ENCODE measurements around the gene LYPD3. TPM values are rescaled to one million over a fixed set of nuclear protein-coding genes. Genes with fewer than 3 reads are reported as not detected.
"Not testable (repeated sequence)": the region's sequence is repeated elsewhere in the genome, so short reads cannot be mapped to it uniquely, and the experiment has no call there.

The LYPD3 gene
- total RNA-seq (2014; rRNA removed; shearing (Covaris generic)) = 0.43 TPM in 1 of 2 replicates, not detected in the other

DNA sequence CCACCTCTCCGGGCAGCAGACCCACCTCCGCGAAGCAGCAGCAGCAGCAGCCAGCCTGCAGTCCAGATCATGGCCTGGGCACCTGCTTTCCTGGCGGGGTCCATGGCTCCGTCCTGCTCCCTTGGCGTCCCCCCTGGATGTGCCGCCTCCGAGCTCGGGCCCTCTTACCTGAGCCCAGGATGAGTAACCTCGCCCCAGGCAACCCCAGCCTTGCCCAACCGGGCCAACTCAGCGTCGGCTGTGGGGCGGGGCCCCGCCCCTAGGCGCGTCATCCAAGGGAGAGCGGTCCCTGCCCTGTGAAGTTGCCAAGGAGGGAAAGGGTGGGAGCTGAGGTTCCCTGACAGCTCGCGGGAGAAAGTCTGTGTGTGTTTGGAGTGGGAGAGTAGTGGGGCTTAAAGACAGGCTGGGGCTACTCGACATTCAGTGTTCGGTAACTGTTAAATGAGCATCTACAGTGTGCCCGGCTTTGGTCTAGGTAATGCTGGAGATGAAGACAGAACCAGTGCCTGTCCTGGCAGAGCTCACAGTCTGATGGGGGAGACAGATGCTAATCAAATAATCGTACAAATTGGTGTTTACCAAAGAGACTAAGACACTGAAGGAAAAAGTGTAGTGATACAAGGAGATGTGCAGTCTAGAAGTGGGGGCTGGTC is at the start of gene LYPD3:
TSS of gene LYPD3 (minus strand) at position 141 of the 653 bp plus-strand sequence. CDS start at position 104, 37 bp downstream.
- no peak for DNase-seq (ENCODE audit: low spot score)

GRCh38 chr19:43512399-43512798 is 47.0 kb upstream of the LYPD3 start:
- not testable (repeated sequence) for DNase-seq (ENCODE audit: low spot score)

DNA sequence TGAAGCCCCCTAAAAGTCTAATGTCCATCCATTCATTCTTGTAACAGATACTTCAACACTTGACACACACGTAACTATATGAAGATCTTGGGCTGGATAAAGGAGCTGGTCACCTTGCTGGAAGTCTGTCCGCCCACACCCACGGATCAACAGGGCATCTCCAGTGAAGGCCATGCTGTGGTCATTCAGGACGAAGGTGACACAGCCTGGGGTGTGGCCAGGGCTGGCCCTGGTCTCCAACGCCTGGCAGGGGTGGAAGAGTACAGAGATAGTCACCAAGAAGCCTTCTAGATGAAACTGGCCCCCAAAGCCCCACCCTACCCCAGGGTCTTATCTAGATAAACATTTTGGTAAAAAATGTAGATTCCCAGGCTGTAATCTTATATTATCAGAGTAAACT is 45.9 kb upstream of the LYPD3 start:
- DNase-seq (ENCODE audit: low spot score) = no peak

DNA sequence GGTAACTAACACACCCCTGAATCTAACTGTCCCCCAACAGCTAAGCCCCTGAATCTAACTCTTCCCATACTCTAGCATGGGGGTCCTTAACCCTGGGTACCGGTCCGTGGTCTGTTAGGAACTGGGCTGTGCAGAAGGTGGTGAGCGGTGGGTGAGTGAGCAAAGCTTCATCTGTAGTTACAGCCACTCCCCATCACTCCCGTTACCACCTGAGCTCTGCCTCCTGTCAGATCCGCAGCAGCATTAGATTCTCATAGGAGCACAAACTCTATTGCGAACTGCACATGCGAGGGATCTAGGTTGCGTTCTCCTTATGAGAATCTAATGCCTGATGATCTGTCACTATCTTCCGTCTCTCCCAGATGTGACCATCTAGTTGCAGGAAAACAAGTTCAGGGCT is 45.3 kb upstream of the LYPD3 start:
- no peak for DNase-seq (ENCODE audit: low spot score)

GRCh38 chr19:43507880-43508279 is 42.5 kb upstream of the LYPD3 start:
- no peak for DNase-seq (ENCODE audit: low spot score)

- no peak for DNase-seq (ENCODE audit: low spot score)
Measured at GRCh38 chr19:43506629-43507028, 41.2 kb upstream of the LYPD3 start.

- DNase-seq (ENCODE audit: low spot score) = no peak
Measured at GRCh38 chr19:43505941-43506340, 40.5 kb upstream of the LYPD3 start.

DNA sequence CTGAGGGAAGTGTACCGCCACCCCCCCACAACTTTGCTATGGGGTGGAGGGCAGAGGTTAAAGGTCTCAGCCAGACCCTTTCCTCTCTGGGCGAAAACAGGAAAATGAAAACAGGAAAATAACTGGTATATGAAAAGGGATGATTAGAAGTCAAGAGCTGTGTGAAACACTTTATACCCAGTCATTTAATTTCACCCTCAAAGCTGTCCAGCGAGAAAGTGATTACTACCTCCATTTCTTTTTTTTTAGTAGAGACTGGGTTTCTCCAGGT is 39.7 kb upstream of the LYPD3 start:
- no peak for DNase-seq (ENCODE audit: low spot score)

- DNase-seq (ENCODE audit: low spot score) = peak; percentile 43
Measured at GRCh38 chr19:43504426-43505185, 39.2 kb upstream of the LYPD3 start, which contains the start of gene PHLDB3. Gene PHLDB3, minus strand, starts transcription at chr19:43504746. Its CDS starts 628 bp downstream, at chr19:43504118.

DNA sequence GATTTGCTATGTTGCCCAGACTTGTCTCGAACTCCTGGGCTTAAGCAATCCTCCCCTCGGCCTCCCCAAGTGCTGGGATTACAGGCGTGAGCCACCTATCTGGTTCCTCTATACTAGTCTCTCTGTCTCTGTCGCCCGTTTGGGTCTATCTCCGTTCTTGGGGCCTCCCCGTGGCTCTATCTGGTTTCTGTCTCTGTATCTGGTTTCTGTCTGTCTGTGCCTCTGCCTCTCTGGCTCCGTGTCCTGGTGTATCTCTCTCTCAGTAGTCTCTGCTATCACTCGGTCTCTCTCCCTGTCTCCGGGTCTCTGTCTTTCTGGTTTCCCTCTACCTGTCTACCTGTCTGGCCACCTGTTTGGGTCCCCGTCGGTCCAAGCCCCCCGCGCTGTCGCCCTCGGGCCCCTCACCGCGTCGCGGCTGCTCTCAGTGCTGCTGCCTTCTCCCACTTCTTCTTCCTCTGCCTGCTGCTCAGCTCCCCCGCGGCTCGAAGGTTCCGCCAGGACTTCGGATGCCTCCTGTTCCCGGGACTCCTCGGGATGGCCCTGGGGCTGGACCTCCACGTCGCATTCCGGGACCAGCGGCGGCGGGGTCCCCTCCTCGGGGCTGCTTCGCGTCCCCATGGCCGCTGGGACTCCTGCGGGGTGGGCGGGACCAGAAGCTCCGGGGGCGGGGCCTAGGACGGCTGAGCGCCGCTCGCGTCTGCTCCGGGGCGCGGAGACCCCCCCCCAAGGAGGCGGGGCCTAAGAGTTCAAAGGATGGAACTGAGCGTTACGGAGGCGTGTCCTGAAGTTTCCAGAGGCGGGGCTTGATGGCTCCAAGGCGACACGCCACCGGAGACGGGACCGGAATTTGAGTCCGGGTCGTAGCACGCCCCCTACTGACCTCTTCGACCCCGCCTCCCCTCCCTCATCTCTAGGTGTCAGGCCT is 38.4 kb upstream of the LYPD3 start:
- DNase-seq (ENCODE audit: low spot score) = peak; percentile 85

GRCh38 chr19:43502419-43502976 is 37.1 kb upstream of the LYPD3 start:
- DNase-seq (ENCODE audit: low spot score) = no peak

- DNase-seq (ENCODE audit: low spot score) = no peak
Measured at GRCh38 chr19:43501661-43502418, 36.4 kb upstream of the LYPD3 start.

DNA sequence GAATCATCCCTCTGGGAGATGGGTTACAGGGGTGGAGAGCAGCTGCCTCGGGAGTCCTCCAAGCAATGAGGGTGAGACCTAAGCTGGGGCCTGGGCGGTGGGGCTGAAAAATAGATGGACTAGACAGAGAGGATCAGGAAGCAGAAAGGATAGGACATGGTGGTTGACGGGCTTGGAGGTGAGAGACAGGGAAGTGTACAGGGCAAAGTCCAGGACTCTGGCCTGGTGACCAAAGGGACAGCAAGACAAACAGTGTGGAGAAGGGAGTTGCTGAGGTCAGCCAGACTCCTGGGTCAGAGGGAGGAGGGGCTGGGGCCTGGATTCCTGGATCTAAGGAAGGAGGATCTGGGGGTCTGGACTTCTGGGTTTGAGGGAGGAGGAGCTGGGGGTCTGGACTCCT is 33.6 kb upstream of the LYPD3 start:
- no peak for DNase-seq (ENCODE audit: low spot score)

GRCh38 chr19:43498233-43498842 is 32.9 kb upstream of the LYPD3 start:
- no peak for DNase-seq (ENCODE audit: low spot score)

DNA sequence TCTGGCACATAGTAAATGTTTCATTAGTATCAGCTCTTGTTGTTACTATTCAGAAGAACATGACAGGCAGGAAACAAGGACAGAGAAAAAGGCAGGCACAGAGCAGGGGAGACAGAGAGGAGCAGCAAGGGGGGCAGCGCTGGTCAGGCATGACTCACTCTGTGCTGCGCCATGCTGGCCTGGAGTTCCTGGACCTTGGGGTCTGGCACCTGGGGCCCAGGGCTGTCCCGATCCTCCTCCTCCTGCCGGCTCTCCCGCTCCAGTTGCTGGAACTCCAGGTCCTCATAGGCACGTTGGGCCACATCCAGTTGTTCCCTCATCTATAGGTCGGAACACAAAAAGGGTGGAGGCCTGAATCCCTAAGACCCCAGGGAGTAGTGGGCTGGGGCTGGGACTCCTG is 31.6 kb upstream of the LYPD3 start:
- no peak for DNase-seq (ENCODE audit: low spot score)

- DNase-seq (ENCODE audit: low spot score) = no peak
Measured at GRCh38 chr19:43495082-43495481, 29.7 kb upstream of the LYPD3 start.

GRCh38 chr19:43490759-43491158 is 25.4 kb upstream of the LYPD3 start:
- DNase-seq (ENCODE audit: low spot score) = no peak

- DNase-seq (ENCODE audit: low spot score) = no peak
Measured at GRCh38 chr19:43489979-43490599, 24.7 kb upstream of the LYPD3 start.

DNA sequence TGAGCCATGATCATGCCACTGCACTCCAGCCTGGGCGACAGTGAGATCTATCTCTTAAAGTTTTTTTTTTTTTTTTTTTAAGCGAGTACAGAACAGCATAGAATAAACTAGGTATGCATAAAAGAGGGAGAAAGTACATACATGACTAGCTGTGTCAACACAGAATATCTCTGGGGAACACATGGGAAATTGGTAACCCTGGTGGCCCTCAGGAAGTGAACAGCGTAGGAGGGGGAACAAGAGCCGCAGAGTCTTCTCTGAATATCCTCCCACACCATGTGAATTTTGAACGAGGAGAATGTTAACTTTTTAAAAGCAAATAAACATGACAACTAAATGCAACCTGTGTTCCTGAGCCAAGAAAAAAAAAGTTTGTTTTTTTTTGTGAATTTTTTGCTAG is 23.9 kb upstream of the LYPD3 start:
- no peak for DNase-seq (ENCODE audit: low spot score)

- no peak for DNase-seq (ENCODE audit: low spot score)
Measured at GRCh38 chr19:43488179-43488578, 22.8 kb upstream of the LYPD3 start.

Data from A172 (cell line).